ENCODE data around the gene XPO5. TPM values are rescaled to one million over a fixed set of nuclear protein-coding genes. Genes with fewer than 3 reads are reported as not detected.

Gene XPO5
- total RNA-seq, 1 experiment from 2014 or later = 77.4 TPM

- H3K36me3 ChIP-seq (ENCODE audit: control insufficient read depth in 1 of 2, insufficient read depth in 2 of 2, low read length in 2 of 2) = no peaks in the 10 kb centered on the region
- H4K20me1 ChIP-seq (ENCODE audit: insufficient read depth) = no peaks in the 10 kb centered on the region
- no peaks in the 10 kb centered on the region for H3K27me3 ChIP-seq (ENCODE audit: insufficient read depth, low read length)
- H2AFZ ChIP-seq (ENCODE audit: low read depth, low read length, poor library complexity, severe bottlenecking) = no peak overlapping the region
- CTCF ChIA-PET = no interaction called here
- no peak for TF ChIP-seq REST (IDR thresholded peaks at IDR 0.05; ENCODE audit: low read depth)
- TF ChIP-seq ELF1 (IDR thresholded peaks at IDR 0.05; ENCODE audit: borderline replicate concordance, low read depth) = no peak
- no peak for TF ChIP-seq SIN3A (IDR thresholded peaks at IDR 0.05; ENCODE audit: low read depth)
- no peak for TF ChIP-seq POLR2AphosphoS5 (IDR thresholded peaks at IDR 0.05; ENCODE audit: low read depth, low read length)
- TF ChIP-seq POLR2A (IDR thresholded peaks at IDR 0.05; ENCODE audit: borderline replicate concordance, extremely low read depth, insufficient read depth, insufficient read length) = no peak
- TF ChIP-seq CTCF (IDR thresholded peaks at IDR 0.05 in 2 of 3, conservative IDR thresholded peaks at IDR 0.05 in 1 of 3; ENCODE audit: borderline replicate concordance in 1 of 3, insufficient read depth in 1 of 3, low read depth in 2 of 3, low read length in 2 of 3) = no peak
- TF ChIP-seq RAD21 (IDR thresholded peaks at IDR 0.05; ENCODE audit: low read depth) = no peak
- no peak for TF ChIP-seq SRF (IDR thresholded peaks at IDR 0.05; ENCODE audit: low read depth)
- TF ChIP-seq FOSL1 (IDR thresholded peaks at IDR 0.05; ENCODE audit: low read depth) = no peak
- no peak overlapping the region for H3K4me2 ChIP-seq (ENCODE audit: low read length)
- H3K27ac ChIP-seq (ENCODE audit: low read depth, low read length) = no peak overlapping the region
- BruUV-seq (replicated peaks) = no TSS peak
- DNase-seq (ENCODE audit: low read depth, low spot score) = no peak
- H3K9me2 ChIP-seq (ENCODE audit: insufficient read depth) = no peaks in the 10 kb centered on the region
- ATAC-seq = no peak
- H3K4me1 ChIP-seq (ENCODE audit: control insufficient read depth in 1 of 2, insufficient read depth in 2 of 2, low read length in 2 of 2) = peaks cover 2 to 18% of the 10 kb centered on the region in 2 experiments; a peak in 3 of 4 replicates
- peaks cover 48% of the 10 kb centered on the region for H3K79me2 ChIP-seq (ENCODE audit: insufficient read depth, low read length)
- intact Hi-C loops (cut with micrococcal nuclease) = no loop called here
- RAD21 ChIA-PET (ENCODE audit: low non-redundant PET in 1 of 2, low total read pairs in 2 of 2, uncharacterized antibody in 2 of 2, unreplicated experiment in 2 of 2) = no interaction called here
- POLR2A ChIA-PET = interaction anchor here (0.7 kb wide), 1 partner anchor 31 kb away, joined by 3 read pairs; no protein-coding TSS in a partner anchor
- H3K9ac ChIP-seq (ENCODE audit: low read length) = no peak overlapping the region
- no peaks in the 10 kb centered on the region for H3K9me3 ChIP-seq (ENCODE audit: control insufficient read depth in 1 of 2, insufficient read depth in 1 of 2, low read depth in 1 of 2, low read length in 2 of 2)
- no peak overlapping the region for H3K4me3 ChIP-seq (replicated peaks in 1 of 2; ENCODE audit: low read depth in 1 of 2, low read length in 2 of 2)
Measured at GRCh38 chr6:43488667-43489276, 87.1 kb downstream of the XPO5 start.

Measured in HCT116 (cell line).